Skeletal muscle satellite cell (primary cell): ENCODE results near the gene CNTLN. TPM values are rescaled to one million over a fixed set of nuclear protein-coding genes. Genes with fewer than 3 reads are reported as not detected.
A peak's percentile ranks its signal among the peaks of the same experiment; 100 is the strongest.

Experiments
- H3K27me3 ChIP-seq: 2 replicates; pipeline ENCODE4 v1.7.0; 2013; ENCODE audit warnings: low read length; ENCODE audit not compliant: control insufficient read depth, insufficient read depth
- H3K36me3 ChIP-seq: 2 replicates; pipeline ENCODE4 v1.7.0; 2013; ENCODE audit warnings: mild to moderate bottlenecking, control low read depth, low read length; ENCODE audit not compliant: insufficient read depth
- H3K4me1 ChIP-seq: 2 replicates; pipeline ENCODE4 v1.7.0; 2013; ENCODE audit warnings: low read length; ENCODE audit not compliant: control insufficient read depth, insufficient read depth
- H3K4me2 ChIP-seq: 2 replicates; pipeline ENCODE4 v1.7.0; 2013; ENCODE audit warnings: mild to moderate bottlenecking, low read length
- H3K4me3 ChIP-seq: 2 replicates; pipeline ENCODE4 v1.7.0; 2013; ENCODE audit warnings: low read length
- H3K9ac ChIP-seq: 2 replicates; pipeline ENCODE4 v1.7.0; 2013; ENCODE audit warnings: mild to moderate bottlenecking, low read depth, low read length, moderate library complexity
- H3K9me3 ChIP-seq: replicated peaks from 2 replicates; pipeline ENCODE4 v1.7.0; 2013; ENCODE audit warnings: mild to moderate bottlenecking, control low read depth, low read length
- total RNA-seq: library from RNA; depleted of rRNA; stranded (reverse); fragments of >200 nt; gene quantifications from 2 replicates; pipeline ENCODE4 v1.2.3, GENCODE V29; 2012; rRNA removed

Gene CNTLN
- 8.7 and 12.9 TPM in 2 replicates for total RNA-seq

GRCh38 chr9:17134396-17135294, at the start of gene CNTLN:
CNTLN (plus strand) TSS chr9:17135040; CDS start chr9:17135066, 26 bp downstream.
- H3K4me3 ChIP-seq, result peak within 1 kb of the TSS; percentile 90
- no peaks in the 10 kb centered on the region for H3K27me3 ChIP-seq
- no peaks in the 10 kb centered on the region for H3K9me3 ChIP-seq
- no peaks in the 10 kb centered on the region for H3K36me3 ChIP-seq
- peak within 1 kb of the TSS; percentile 86 for H3K4me2 ChIP-seq
- H3K4me1 ChIP-seq, result peaks cover 6% of the 10 kb centered on the region
- peak within 1 kb of the TSS; percentile 95 for H3K9ac ChIP-seq

DNA sequence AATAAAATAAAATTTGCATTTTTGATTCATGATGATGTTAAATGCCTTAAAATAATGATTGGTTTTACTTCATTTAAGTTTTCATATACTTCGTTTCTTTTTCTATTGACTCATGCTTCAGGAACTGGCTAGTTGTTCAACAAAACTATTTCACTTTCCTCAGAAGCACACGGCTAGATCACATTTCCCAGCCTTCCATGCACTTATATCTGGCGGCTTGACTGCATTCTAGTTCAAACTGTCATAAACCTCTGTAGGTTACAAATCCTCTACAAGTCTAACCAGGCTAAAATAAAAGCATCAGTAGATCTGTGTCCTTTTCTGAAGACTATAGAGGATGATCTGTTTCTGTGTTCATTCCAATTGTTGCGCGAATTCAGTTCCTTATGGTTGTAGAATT, 46.3 kb upstream of the CNTLN start:
- Histone ChIP-seq H3K4me2 (no peak overlapping the region), H3K9ac (no peak overlapping the region), H3K4me3 (no peak overlapping the region), H3K9me3 (no peaks in the 10 kb centered on the region), H3K36me3 (no peaks in the 10 kb centered on the region), H3K4me1 (no peaks in the 10 kb centered on the region), H3K27me3 (no peaks in the 10 kb centered on the region)

DNA sequence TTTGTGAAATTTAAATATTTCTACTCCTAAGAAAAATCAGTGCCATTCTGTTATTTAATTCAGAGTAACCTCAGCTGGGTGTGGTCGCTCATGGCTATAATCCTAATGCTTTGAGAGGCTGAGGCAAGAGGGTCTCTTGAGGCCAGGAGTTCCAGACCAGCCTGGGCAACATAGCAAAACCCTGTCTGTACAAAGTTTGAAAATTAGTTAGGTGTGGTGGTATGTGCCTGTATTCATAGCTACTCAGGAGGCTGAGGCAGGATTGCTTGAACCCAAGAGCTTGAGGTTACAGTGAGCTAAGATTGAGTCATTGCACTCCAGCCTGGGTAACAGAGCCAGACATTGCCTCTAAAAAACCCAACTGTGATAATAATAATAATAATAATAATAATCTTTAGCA, 44.8 kb upstream of the CNTLN start:
- H3K9me3 ChIP-seq, result no peaks in the 10 kb centered on the region
- H3K4me1 ChIP-seq, result no peaks in the 10 kb centered on the region
- no peak overlapping the region for H3K9ac ChIP-seq
- H3K4me2 ChIP-seq, result no peak overlapping the region
- no peaks in the 10 kb centered on the region for H3K27me3 ChIP-seq
- no peak overlapping the region for H3K4me3 ChIP-seq
- H3K36me3 ChIP-seq, result no peaks in the 10 kb centered on the region

DNA sequence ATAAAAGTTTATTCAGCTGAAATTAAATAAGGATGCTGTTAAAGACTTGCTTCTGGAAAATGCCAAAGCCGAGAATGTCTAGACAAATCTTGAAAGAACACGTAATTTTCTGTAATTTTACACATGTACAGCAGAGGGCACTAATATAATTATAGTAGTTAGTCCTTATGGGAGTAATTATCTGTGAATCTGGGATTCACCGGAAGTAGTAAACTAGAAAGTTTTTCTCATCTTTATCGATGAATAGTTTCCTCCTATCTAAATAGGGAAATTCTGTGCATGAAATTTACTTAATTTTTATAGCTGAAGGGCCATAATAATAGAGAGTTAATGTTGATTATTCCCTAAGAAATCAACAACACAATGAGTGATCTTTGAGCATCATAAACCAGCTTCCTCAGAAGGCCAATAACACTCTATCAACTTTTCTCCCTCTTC, 18.4 kb upstream of the CNTLN start:
- no peaks in the 10 kb centered on the region for H3K9me3 ChIP-seq
- H3K9ac ChIP-seq, result no peak overlapping the region
- H3K4me1 ChIP-seq, result peaks cover 4% of the 10 kb centered on the region
- peak overlapping the region; percentile 11 for H3K4me2 ChIP-seq
- no peaks in the 10 kb centered on the region for H3K36me3 ChIP-seq
- no peaks in the 10 kb centered on the region for H3K27me3 ChIP-seq
- no peak overlapping the region for H3K4me3 ChIP-seq

DNA sequence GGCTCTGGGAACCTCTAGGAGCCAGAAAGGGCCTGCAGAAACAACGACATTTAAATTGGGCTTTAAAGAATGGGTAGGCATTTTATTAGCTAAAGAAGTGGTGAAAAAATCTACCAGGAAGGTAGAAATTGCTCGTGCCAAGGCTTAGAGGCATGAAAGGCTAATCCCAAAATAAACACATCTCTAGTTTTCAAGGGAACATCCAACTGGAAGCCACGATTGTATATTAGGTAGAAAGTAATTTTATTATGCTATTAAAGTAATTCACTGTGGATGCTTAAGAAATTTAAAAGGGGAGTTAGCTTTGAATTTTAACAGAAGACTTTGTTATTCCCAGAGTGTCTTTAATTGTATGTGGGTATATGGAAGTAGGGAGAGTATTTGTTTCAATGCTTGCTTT, 17.5 kb upstream of the CNTLN start:
- H3K4me3 ChIP-seq, result no peak overlapping the region
- no peak overlapping the region for H3K9ac ChIP-seq
- H3K27me3 ChIP-seq, result no peaks in the 10 kb centered on the region
- no peaks in the 10 kb centered on the region for H3K36me3 ChIP-seq
- H3K9me3 ChIP-seq, result no peaks in the 10 kb centered on the region
- H3K4me1 ChIP-seq, result peaks cover 4% of the 10 kb centered on the region
- no peak overlapping the region for H3K4me2 ChIP-seq

GRCh38 chr9:17120203-17120602, 14.6 kb upstream of the CNTLN start:
- Histone ChIP-seq H3K4me2 (no peak overlapping the region), H3K4me1 (peaks cover 4% of the 10 kb centered on the region), H3K4me3 (no peak overlapping the region)

DNA sequence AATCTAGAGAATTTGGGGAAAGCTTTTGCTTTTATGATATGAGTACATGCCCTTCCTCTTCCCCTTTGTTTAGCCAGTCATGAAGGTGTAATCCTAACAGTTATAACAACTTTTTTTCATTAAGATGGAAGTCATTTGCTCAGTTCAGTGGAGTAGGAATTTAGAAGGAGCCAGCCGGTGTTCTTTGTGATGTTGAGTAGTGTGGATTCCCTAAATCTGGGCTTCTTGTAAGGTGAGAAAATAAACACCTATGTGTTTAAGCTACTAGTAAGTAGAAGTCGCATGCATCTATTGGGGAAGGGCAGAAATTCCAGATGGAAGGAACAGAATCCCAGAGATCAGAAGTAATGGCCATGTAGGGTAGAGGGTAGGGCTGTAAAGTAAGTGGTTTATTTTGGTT, 13.6 kb upstream of the CNTLN start:
- H3K4me1 ChIP-seq, result peaks cover 4% of the 10 kb centered on the region
- H3K27me3 ChIP-seq, result no peaks in the 10 kb centered on the region
- no peak overlapping the region for H3K4me2 ChIP-seq
- H3K4me3 ChIP-seq, result no peak overlapping the region
- no peak overlapping the region for H3K9ac ChIP-seq
- no peaks in the 10 kb centered on the region for H3K9me3 ChIP-seq
- H3K36me3 ChIP-seq, result no peaks in the 10 kb centered on the region

More at GRCh38 chr9:17120203-17120602, 14.6 kb upstream of the CNTLN start:
- Histone ChIP-seq H3K36me3 (no peaks in the 10 kb centered on the region), H3K27me3 (no peaks in the 10 kb centered on the region), H3K9ac (no peak overlapping the region), H3K9me3 (no peaks in the 10 kb centered on the region)

- Histone ChIP-seq H3K4me3 (no peak overlapping the region), H3K9ac (no peak overlapping the region), H3K4me1 (peaks cover 6% of the 10 kb centered on the region), H3K9me3 (no peaks in the 10 kb centered on the region), H3K4me2 (no peak overlapping the region), H3K27me3 (no peaks in the 10 kb centered on the region), H3K36me3 (no peaks in the 10 kb centered on the region)
These were observed 4.5 kb upstream of the CNTLN start for GRCh38 chr9:17130291-17130690.

DNA sequence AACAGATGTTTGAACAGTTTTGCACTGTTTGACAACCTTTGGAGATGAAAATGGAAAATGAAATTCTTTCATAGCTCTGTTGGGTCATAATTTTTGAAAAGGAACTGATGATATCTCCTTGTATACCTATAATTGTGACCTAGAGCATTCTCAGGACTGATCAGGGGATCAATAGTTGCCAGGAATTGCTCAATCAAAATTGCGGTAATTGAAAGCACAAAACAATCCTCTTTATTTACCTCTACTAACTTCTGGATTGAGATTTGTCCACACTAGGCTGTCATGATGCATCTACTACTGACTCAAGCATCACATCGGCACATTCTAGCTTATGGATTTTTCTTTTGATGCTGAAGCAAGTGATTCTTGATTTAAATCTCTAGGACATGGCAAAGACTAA, 4.1 kb upstream of the CNTLN start:
- no peaks in the 10 kb centered on the region for H3K27me3 ChIP-seq
- peaks cover 6% of the 10 kb centered on the region for H3K4me1 ChIP-seq
- no peaks in the 10 kb centered on the region for H3K36me3 ChIP-seq
- no peak overlapping the region for H3K9ac ChIP-seq
- H3K4me3 ChIP-seq, result no peak overlapping the region
- H3K9me3 ChIP-seq, result no peaks in the 10 kb centered on the region
- H3K4me2 ChIP-seq, result no peak overlapping the region

DNA sequence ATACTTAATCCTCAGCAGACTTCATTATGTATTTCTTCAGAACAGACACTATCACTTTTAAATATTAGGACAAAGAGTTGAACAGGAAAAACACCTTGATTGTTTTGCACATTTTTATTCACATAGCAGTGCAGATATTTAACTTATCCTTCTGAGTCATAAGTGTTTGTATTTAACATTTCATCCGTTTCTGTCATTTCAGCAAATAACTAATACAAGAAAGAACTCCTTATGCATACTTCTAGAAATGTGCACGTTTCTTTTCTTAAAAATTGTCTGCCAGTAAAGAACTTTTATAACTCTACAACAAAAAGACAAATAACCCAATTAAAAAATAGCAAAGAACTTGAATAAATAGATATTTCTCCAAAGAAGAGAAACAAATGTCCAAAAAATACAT, 3.3 kb upstream of the CNTLN start:
- Histone ChIP-seq H3K4me1 (peaks cover 6% of the 10 kb centered on the region), H3K36me3 (no peaks in the 10 kb centered on the region), H3K4me3 (no peak overlapping the region), H3K9ac (no peak overlapping the region), H3K9me3 (no peaks in the 10 kb centered on the region), H3K4me2 (no peak overlapping the region), H3K27me3 (no peaks in the 10 kb centered on the region)

DNA sequence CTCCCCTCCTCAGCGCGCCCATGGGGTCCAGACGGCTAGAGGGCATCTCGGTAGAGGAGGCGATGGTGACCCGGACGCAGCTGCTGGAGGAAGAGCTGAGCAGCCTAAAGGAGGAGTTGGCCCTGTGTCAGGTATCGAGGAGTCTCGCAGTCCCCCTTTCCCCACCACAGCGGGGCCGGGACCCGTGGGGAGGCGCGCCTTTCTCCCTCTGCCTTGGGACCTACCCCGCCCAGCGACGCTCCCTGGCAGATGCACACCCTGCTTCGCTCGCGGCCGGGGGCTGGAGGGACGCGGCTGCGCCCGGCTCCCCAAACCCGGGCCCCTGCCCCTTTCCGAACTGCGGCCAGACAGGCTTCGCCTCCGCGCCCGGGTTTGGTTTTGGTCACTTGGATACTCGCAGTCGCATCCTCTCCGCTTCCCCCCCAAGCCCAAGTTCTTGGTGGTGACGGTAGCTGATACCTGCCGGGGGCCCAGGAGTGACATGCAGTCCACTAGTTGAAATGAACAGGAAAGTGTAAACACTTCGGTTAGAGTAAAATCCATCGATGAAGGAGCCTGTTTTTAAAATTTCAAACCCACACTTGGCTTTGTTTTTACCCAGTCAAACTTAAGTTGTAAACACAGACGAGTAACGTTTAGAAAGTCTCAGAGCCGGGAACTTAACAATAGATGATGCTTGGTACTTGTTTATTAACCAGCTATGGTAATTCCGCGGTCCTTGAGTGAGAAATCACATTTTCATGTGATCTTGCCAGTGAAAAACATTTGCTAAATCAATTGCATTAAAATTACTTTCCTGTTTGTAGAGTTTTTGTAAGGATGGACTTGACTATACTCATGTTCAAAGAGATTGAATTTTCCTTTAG, 688 bp downstream of the CNTLN start:
- peaks cover 6% of the 10 kb centered on the region for H3K4me1 ChIP-seq
- H3K27me3 ChIP-seq, result no peaks in the 10 kb centered on the region
- peak overlapping the region; percentile 90 for H3K4me3 ChIP-seq
- no peaks in the 10 kb centered on the region for H3K9me3 ChIP-seq
- no peaks in the 10 kb centered on the region for H3K36me3 ChIP-seq
- H3K4me2 ChIP-seq, result peak overlapping the region; percentile 86
- H3K9ac ChIP-seq, result peak overlapping the region; percentile 95
